ENCODE data around the gene ADCK1. TPM values are rescaled to one million over a fixed set of nuclear protein-coding genes. Genes with fewer than 3 reads are reported as not detected.

The ADCK1 gene
- total and polyA plus RNA-seq, 9 of the 15 experiments (the other 6 are each of a cell fraction or from before 2014, with no cell fraction given), result 2.8 to 8.9 (median 4.3) TPM

DNA sequence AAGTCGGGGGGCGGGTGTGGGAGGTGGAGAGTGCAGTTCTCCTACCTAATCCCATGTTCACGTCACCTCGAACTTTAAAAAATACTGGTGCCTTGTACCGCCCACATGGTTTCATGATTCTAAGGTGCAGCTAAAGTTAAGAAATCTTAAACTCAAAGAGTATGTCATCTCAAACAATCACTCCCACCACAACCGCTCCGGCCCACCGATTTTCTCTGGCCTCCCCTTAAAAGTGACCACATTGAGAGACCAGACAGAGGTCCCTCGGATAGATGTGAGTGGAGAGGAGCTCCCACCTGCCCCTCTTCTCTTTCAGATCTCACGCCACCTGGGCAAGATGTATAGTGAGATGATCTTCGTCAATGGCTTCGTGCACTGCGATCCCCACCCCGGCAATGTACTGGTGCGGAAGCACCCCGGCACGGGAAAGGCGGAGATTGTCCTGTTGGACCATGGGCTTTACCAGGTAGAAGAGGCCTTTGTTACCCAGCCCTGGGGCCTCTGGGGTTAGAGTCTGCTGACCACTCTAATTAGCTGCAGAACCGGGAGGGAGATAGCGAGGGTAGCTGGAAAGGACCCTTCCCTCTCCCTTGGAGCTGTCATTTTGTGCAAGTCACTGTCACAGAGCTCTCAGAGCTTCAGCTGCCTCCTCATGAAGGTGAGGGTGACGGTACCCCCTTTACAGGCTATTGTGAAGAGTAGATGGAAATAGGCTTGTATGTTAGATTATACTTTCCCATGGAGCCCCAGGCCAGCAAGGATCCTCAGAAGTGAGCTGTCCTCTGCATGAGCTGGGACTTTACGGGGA is 124.4 kb downstream of the ADCK1 start (continued):
- no peak for TF ChIP-seq PHF20 (IDR thresholded peaks at IDR 0.05; ENCODE audit: partially characterized antibody)
- TF ChIP-seq MAFG (tag; conservative IDR thresholded peaks at IDR 0.05), result peak; percentile 63
- TF ChIP-seq, protein P1, sequence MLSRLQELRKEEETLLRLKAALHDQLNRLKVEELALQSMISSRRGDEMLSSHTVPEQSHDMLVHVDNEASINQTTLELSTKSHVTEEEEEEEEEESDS (CRISPR knock-in tag; IDR thresholded peaks at IDR 0.05), result no peak
- no peak for TF ChIP-seq GATAD2B (IDR thresholded peaks at IDR 0.05; ENCODE audit: borderline replicate concordance)
- TF ChIP-seq SRF (CRISPR knock-in tag; IDR thresholded peaks at IDR 0.05), result no peak
- TF ChIP-seq MBD2 (IDR thresholded peaks at IDR 0.05; ENCODE audit: borderline replicate concordance, low read depth), result no peak
- no peak for TF ChIP-seq GABPB2 (CRISPR knock-in tag; conservative IDR thresholded peaks at IDR 0.05)
- peak; percentile 4; the same call in 1 of the 2 replicates for TF ChIP-seq EGR1 (conservative IDR thresholded peaks at IDR 0.05)
- TF ChIP-seq C11orf30 (IDR thresholded peaks at IDR 0.05; ENCODE audit: low read depth), result peak; percentile 62
- no peak for TF ChIP-seq DACH1 (IDR thresholded peaks at IDR 0.05; ENCODE audit: partially characterized antibody)
- TF ChIP-seq UBTF (IDR thresholded peaks at IDR 0.05; ENCODE audit: borderline replicate concordance in 1 of 2, low read depth in 2 of 2, low read length in 2 of 2), result no peak
- no peak for TF ChIP-seq CHD7 (IDR thresholded peaks at IDR 0.05; ENCODE audit: low read depth, low read length)
- TF ChIP-seq BRF1 (IDR thresholded peaks at IDR 0.05; ENCODE audit: borderline replicate concordance, extremely low read depth, insufficient read length), result no peak
- no peak for TF ChIP-seq CHD2 (IDR thresholded peaks at IDR 0.05; ENCODE audit: low read depth, low read length)
- TF ChIP-seq NFE2 (IDR thresholded peaks at IDR 0.05; ENCODE audit: low read depth), result peak; percentile 64

Data from K562 (cell line).